Endothelial cell of umbilical vein (primary cell): ENCODE data around the gene LRRC74B. TPM values are rescaled to one million over a fixed set of nuclear protein-coding genes. Genes with fewer than 3 reads are reported as not detected.

Experiments used
- Bru-seq: library from RNA; stranded (reverse); fragments of 400-500 nt; gene quantifications from one replicate; lab custom pipeline; 2021; lab: Mats Ljungman, UMichigan
- BruChase-seq, 2 experiments: library from RNA; stranded (reverse); fragments of 400-500 nt; gene quantifications; one replicate each; lab custom pipeline; 2021; lab: Mats Ljungman, UMichigan
- BruUV-seq: library from RNA; stranded (reverse); fragments of 400-500 nt; replicated peaks from 2 replicates; lab custom pipeline; 2021; lab: Mats Ljungman, UMichigan
- CTCF ChIA-PET: fragments of 300-600, 350-600 bp; sonication (Branson Sonifier 250); formaldehyde crosslinking; loops from one replicate; lab custom pipeline; 2021; ENCODE audit warnings: antibody characterized with exemption, inconsistent platforms; lab: Charles Lee
- POLR2A ChIA-PET: fragments of 300-600, 350-600 bp; sonication (Branson Sonifier 250); formaldehyde crosslinking; loops from one replicate; lab custom pipeline; 2021; ENCODE audit warnings: antibody characterized with exemption, inconsistent platforms; lab: Charles Lee
- DNase-seq: peaks from one replicate; pipeline ENCODE4 v3.0.0-alpha.2; 2011; ENCODE audit warnings: low read depth, low spot score
- FAIRE-seq: peaks from 2 replicates; lab custom pipeline; 2011; peaks lifted over from hg19 to GRCh38; lab: Jason Lieb, UNC
- H2AFZ ChIP-seq: 2 replicates; pipeline ENCODE4 v1.6.0; 2012; ENCODE audit warnings: low read depth, low read length, control low read depth, inconsistent platforms
- H3K27ac ChIP-seq: 2 replicates; pipeline ENCODE4 v1.5.1; 2011; ENCODE audit warnings: low read depth, mild to moderate bottlenecking, control low read depth, low read length, moderate library complexity; ENCODE audit not compliant: insufficient read depth
- H3K27me3 ChIP-seq, 2 experiments: 2 replicates each; pipeline versions ENCODE4 v1.6.0 to v1.6.1; 2011; ENCODE audit warnings: low read length in 2 of 2, mixed read lengths in 1 of 2; ENCODE audit not compliant: control insufficient read depth in 2 of 2, insufficient read depth in 2 of 2
- H3K36me3 ChIP-seq, 2 experiments: 2 replicates in 1 of 2; 3 replicates in 1 of 2; pipeline ENCODE4 v1.5.1; 2011; ENCODE audit warnings: low read length in 2 of 2, mild to moderate bottlenecking in 1 of 2, moderate library complexity in 1 of 2; ENCODE audit not compliant: control insufficient read depth in 2 of 2, insufficient read depth in 2 of 2; ENCODE audit errors: extremely low read depth in 1 of 2
- H3K4me1 ChIP-seq: 3 replicates; pipeline ENCODE4 v1.5.1; 2011; ENCODE audit warnings: mild to moderate bottlenecking, low read length; ENCODE audit not compliant: control insufficient read depth, insufficient read depth; ENCODE audit errors: extremely low read depth
- H3K4me2 ChIP-seq: 2 replicates; pipeline ENCODE4 v1.6.1; 2011; ENCODE audit warnings: low read length, control low read depth, mixed read lengths; ENCODE audit not compliant: insufficient read depth
- H3K4me3 ChIP-seq, 3 experiments: fragments of 200-600 bp in 1 of 3; sonication (generic), shearing (Covaris generic) in 1 of 3; replicated peaks in 1 of 3; 2 replicates each; pipeline ENCODE4 v1.5.1; 2011 to 2016; ENCODE audit warnings: control low read depth in 3 of 3, low read length in 3 of 3, mild to moderate bottlenecking in 2 of 3, inconsistent platforms in 1 of 3, low read depth in 1 of 3, moderate library complexity in 1 of 3; ENCODE audit not compliant: insufficient read depth in 1 of 3
- H3K79me2 ChIP-seq: 2 replicates; pipeline ENCODE4 v1.6.0; 2012; ENCODE audit warnings: low read length, inconsistent platforms; ENCODE audit not compliant: control insufficient read depth, insufficient read depth
- H3K9ac ChIP-seq: replicated peaks from 2 replicates; pipeline ENCODE3; 2011; ENCODE audit warnings: low read length, control low read depth; ENCODE audit not compliant: insufficient read depth; ENCODE audit errors: extremely low read depth
- H3K9me1 ChIP-seq: replicated peaks from 3 replicates; pipeline ENCODE4 v1.6.0; 2011; ENCODE audit warnings: mild to moderate bottlenecking, low read length; ENCODE audit not compliant: control insufficient read depth, insufficient read depth; ENCODE audit errors: extremely low read depth
- H3K9me3 ChIP-seq: replicated peaks from 2 replicates; pipeline ENCODE4 v1.5.1; 2012; ENCODE audit warnings: low read length, inconsistent platforms; ENCODE audit not compliant: control insufficient read depth, insufficient read depth
- H4K20me1 ChIP-seq: replicated peaks from 2 replicates; pipeline ENCODE3; 2011; ENCODE audit warnings: mild to moderate bottlenecking, low read length; ENCODE audit not compliant: control insufficient read depth, insufficient read depth; ENCODE audit errors: extremely low read depth
- FOS ChIP-seq: IDR thresholded peaks from 2 replicates; pipeline ENCODE4 v1.6.1; 2011; ENCODE audit warnings: mild to moderate bottlenecking, low read length, moderate library complexity, borderline replicate concordance; ENCODE audit not compliant: insufficient read depth
- GATA2 ChIP-seq: IDR thresholded peaks from 2 replicates; pipeline ENCODE4 v1.7.0; 2011; ENCODE audit warnings: low read depth, mild to moderate bottlenecking, moderate library complexity, mixed read lengths, low read length; ENCODE audit not compliant: insufficient read length, insufficient read depth
- JUN ChIP-seq: IDR thresholded peaks from 2 replicates; pipeline ENCODE4 v1.6.1; 2011; ENCODE audit warnings: borderline replicate concordance, low read depth; ENCODE audit not compliant: insufficient read length, insufficient read depth
- MYC ChIP-seq: IDR thresholded peaks from one replicate; pipeline ENCODE4 v1.6.1; 2011; ENCODE audit warnings: mild to moderate bottlenecking, low read depth, low read length
- dilution Hi-C: fragments of 300-500 bp; cut with MboI; formaldehyde crosslinking; loops from one replicate; pipeline ENCODE4 v1.15.0; 2019; ENCODE audit warnings: low sequenced_read_pairs; ENCODE audit not compliant: extremely low pct_ligation_motif_present
- intact Hi-C: fragments of 100-400 bp; cut with micrococcal nuclease; formaldehyde crosslinking; loops from one replicate; pipeline ENCODE4 v1.10.0; 2022
- long read RNA-seq: library from polyadenylated mRNA; stranded (forward); transcript quantifications from one replicate; pipeline ENCODE4 v2.0.0, GENCODE V29; 2021
- polyA minus RNA-seq, 3 experiments: library from RNA; depleted of rRNA, polyadenylated mRNA; stranded (reverse); fragments of >200 nt; gene quantifications; 1 replicate in 1 of 3; 2 replicates in 2 of 3; pipeline ENCODE4 v1.2.3, GENCODE V29; 2011
- polyA plus RNA-seq, 4 experiments: library from polyadenylated mRNA; depleted of rRNA in 3 of 4; stranded (reverse) in 3 of 4; unstranded in 1 of 4; fragments of >200 nt; gene quantifications; 2 replicates each; pipeline versions ENCODE4 v1.2.1 to v1.2.3, GENCODE V29; 2011 to 2012; ENCODE audit warnings: missing spikeins in 1 of 4
- total RNA-seq: library from RNA; stranded (reverse); gene quantifications from 2 replicates; pipeline ENCODE4 v1.2.3, GENCODE V29; 2021
- TF ChIP-seq, protein P1 (sequence below): IDR thresholded peaks from 2 replicates; pipeline ENCODE4 v1.6.1; 2011; ENCODE audit not compliant: insufficient read depth, insufficient read length

The LRRC74B gene, protein sequence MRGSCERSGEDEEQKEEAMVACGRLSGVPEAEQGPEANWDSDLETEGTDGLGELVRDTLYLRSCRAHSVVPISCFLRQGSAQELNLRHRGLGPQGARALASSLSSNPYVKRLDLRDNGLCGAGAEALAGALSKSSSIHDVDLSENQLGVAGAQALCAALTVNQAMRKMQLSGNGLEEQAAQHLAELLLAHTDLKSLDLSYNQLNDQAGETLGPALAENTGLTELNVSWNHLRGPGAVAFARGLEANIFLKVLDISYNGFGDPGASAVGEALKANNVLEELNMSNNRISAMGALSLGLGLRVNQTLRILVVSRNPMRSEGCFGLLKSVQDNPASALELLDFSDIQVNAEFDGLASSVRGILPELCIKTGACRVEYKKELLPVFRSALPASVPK
- total RNA-seq (not detected in 2 replicates), polyA plus RNA-seq (not detected in 2 replicates), polyA minus RNA-seq (not detected in 2 replicates), Bru-seq, nascent RNA (not detected), BruChase-seq, experiment 1, labeled RNA remaining after a 6-hour chase (not detected), BruChase-seq, experiment 2, labeled RNA remaining after a 2-hour chase (percentile 6 among the genes with signal in this experiment)
- not detected in 2 replicates for polyA plus RNA-seq (2011; cell fraction: cytosol; rRNA removed)
- not detected in 2 replicates for polyA plus RNA-seq (2011; cell fraction: nucleus; rRNA removed)
- not detected in 2 replicates for polyA plus RNA-seq (2012)
- not detected for polyA minus RNA-seq (2011; cell fraction: cytosol; rRNA and poly(A)+ RNA removed)
- not detected in 2 replicates for polyA minus RNA-seq (2011; cell fraction: nucleus; rRNA and poly(A)+ RNA removed)
- long read RNA-seq = 0 reads

DNA sequence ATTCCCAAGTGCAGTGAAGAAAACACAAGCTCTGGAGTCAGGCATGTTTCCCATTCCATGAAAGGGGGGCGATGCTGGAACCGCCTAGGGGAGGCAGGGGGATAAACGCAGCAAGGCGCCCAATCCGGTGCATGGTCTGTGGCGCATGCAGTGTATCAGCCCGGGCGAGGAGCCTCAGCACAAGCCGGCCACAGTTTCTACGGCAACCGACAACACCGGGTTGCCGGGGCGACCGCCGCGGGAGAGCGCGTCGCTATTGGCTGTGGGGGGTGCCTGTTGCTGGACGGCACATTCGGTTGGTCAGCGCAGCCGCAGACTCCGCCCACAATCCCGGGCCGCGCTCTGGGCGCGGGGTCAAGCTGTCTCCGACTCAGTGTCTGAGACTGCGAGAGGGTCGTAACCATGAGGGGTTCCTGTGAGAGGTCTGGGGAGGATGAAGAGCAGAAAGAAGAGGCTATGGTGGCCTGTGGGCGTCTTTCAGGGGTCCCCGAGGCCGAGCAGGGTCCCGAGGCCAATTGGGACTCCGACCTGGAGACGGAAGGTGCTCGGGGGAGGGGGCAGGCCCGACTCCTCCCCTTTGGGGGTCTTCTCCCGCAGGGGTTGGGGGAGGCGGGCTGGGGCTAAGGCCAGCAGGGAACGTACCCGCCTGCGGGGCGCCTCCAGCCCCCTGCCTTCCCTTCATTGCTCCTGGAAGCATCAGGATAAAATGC is at the start of gene LRRC74B:
Gene LRRC74B (plus strand): TSS at position 362 of the 710 bp plus-strand sequence. CDS start 41 bp downstream, at position 403.
- H3K9ac ChIP-seq = no peak within 1 kb of the TSS
- no peaks in the 10 kb centered on the region for H3K79me2 ChIP-seq
- TF ChIP-seq MYC (no peak), GATA2 (no peak), JUN (no peak), FOS (no peak)
- TF ChIP-seq, protein P1, sequence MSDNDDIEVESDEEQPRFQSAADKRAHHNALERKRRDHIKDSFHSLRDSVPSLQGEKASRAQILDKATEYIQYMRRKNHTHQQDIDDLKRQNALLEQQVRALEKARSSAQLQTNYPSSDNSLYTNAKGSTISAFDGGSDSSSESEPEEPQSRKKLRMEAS = peak; percentile 66
- no peaks in the 10 kb centered on the region for H3K36me3 ChIP-seq
- ChIA-PET CTCF (interaction anchor here (0.5 to 1.5 kb wide), 2 partner anchors 30 to 56 kb away, joined by 3 to 5 read pairs; no protein-coding TSS in a partner anchor), POLR2A (no interaction called here)
- no peaks in the 10 kb centered on the region for H3K9me1 ChIP-seq
- no TSS peak for BruUV-seq
- H3K4me2 ChIP-seq = peak within 1 kb of the TSS; percentile 77
- intact Hi-C loops (loop anchor here (1.0 to 2.0 kb wide), 2 partner anchors 31 to 43 kb away; partner anchors contain the start of genes P2RX6 and THAP7), dilution Hi-C loops (no loop called here)
- no peak within 1 kb of the TSS for H3K27ac ChIP-seq
- DNase-seq = peak; percentile 88
- peak within 1 kb of the TSS; percentile 100 for H2AFZ ChIP-seq
- FAIRE-seq = peak; percentile 86
- H4K20me1 ChIP-seq = no peaks in the 10 kb centered on the region
- H3K9me3 ChIP-seq = no peaks in the 10 kb centered on the region
- H3K4me1 ChIP-seq = peaks cover 5% of the 10 kb centered on the region
- H3K27me3 ChIP-seq = no peaks in the 10 kb centered on the region
- peak within 1 kb of the TSS in 2 of 3 experiments; percentile 37 to 55 for H3K4me3 ChIP-seq
